ENCODE results near the gene ZBTB42.

Gene ZBTB42

GRCh38 chr14:104820669-104821228 lies 19.8 kb downstream of the ZBTB42 start:
- ChIA-PET POLR2A (interaction anchor here (1.2 to 1.7 kb wide), 2 partner anchors 52 to 68 kb away, joined by 4 to 7 read pairs; partner anchors contain the start of gene SIVA1), CTCF (interaction anchor here (0.6 to 1.1 kb wide), 3 partner anchors 46 to 54 kb away, joined by 3 read pairs; no protein-coding TSS in a partner anchor)
- H3K9me3 ChIP-seq (ENCODE audit: control insufficient read depth, insufficient read depth, low read depth, low read length), result no peaks in the 10 kb centered on the region
- H3K4me1 ChIP-seq (ENCODE audit: control insufficient read depth, insufficient read depth, low read length), result peaks cover 3% of the 10 kb centered on the region; the same call in 1 of the 2 replicates
- no peak overlapping the region for H3K27ac ChIP-seq (ENCODE audit: extremely low read depth, low read depth, low read length)
- H3K4me3 ChIP-seq (ENCODE audit: low read depth, low read length), result no peak overlapping the region
- peaks cover 0 to 8% of the 10 kb centered on the region in 2 experiments; a peak in 1 of 3 replicates for H3K36me3 ChIP-seq (ENCODE audit: control insufficient read depth in 2 of 2, insufficient read depth in 1 of 2, low read length in 2 of 2)
- no peak for TF ChIP-seq ZBTB48 (tag by site-specific recombination; IDR thresholded peaks at IDR 0.05)
- no peak for TF ChIP-seq ZNF530 (tag by site-specific recombination; IDR thresholded peaks at IDR 0.05; ENCODE audit: low read depth)
- TF ChIP-seq ZNF571 (tag by site-specific recombination; IDR thresholded peaks at IDR 0.05), result no peak
- 0 out of 2 replicates have a peak, but pooled peaks have one; percentile 25 for TF ChIP-seq ZSCAN30 (tag by site-specific recombination; IDR thresholded peaks at IDR 0.05)
- TF ChIP-seq PRDM6 (tag by site-specific recombination; IDR thresholded peaks at IDR 0.05), result no peak
- TF ChIP-seq ZNF548 (tag by site-specific recombination; IDR thresholded peaks at IDR 0.05), result peak; percentile 83
- TF ChIP-seq ZNF341 (tag by site-specific recombination; IDR thresholded peaks at IDR 0.05; ENCODE audit: low read depth), result peak; percentile 99
- TF ChIP-seq ZNF561 (tag by site-specific recombination; IDR thresholded peaks at IDR 0.05; ENCODE audit: borderline replicate concordance), result 0 out of 2 replicates have a peak, but pooled peaks have one; percentile 56
- TF ChIP-seq ZNF600 (tag by site-specific recombination; IDR thresholded peaks at IDR 0.05), result peak; percentile 45
- peak; percentile 64 for TF ChIP-seq IKZF3 (tag by site-specific recombination; IDR thresholded peaks at IDR 0.05)
- peak; percentile 85 for TF ChIP-seq ZBTB8A (tag by site-specific recombination; IDR thresholded peaks at IDR 0.05)
- no peak for TF ChIP-seq MEIS1 (CRISPR knock-in tag; IDR thresholded peaks at IDR 0.05; ENCODE audit: borderline replicate concordance)
- peak; percentile 66 for TF ChIP-seq EGR2 (tag by site-specific recombination; IDR thresholded peaks at IDR 0.05; ENCODE audit: low read depth)
- peak; percentile 14; the same call in 1 of the 2 replicates for TF ChIP-seq GLIS2 (tag by site-specific recombination; IDR thresholded peaks at IDR 0.05)
- no peak for TF ChIP-seq ZNF639 (tag by site-specific recombination; IDR thresholded peaks at IDR 0.05)
- peak; percentile 32; the same call in 1 of the 2 replicates for TF ChIP-seq ZNF335 (tag by site-specific recombination; conservative IDR thresholded peaks at IDR 0.05)
- peak; percentile 33; the same call in 1 of the 2 replicates for TF ChIP-seq KLF17 (tag by site-specific recombination; IDR thresholded peaks at IDR 0.05)
- TF ChIP-seq ZNF354C (tag by site-specific recombination; IDR thresholded peaks at IDR 0.05; ENCODE audit: borderline replicate concordance, low read depth), result no peak
- peak; percentile 25 for TF ChIP-seq ZBTB26 (tag by site-specific recombination; optimal IDR thresholded peaks at IDR 0.05)
- TF ChIP-seq ZFHX2 (tag by site-specific recombination; conservative IDR thresholded peaks at IDR 0.05), result peak; percentile 66
- peak; percentile 86 for TF ChIP-seq ZIC2 (tag by site-specific recombination; IDR thresholded peaks at IDR 0.05)

Measured in HEK293 (cell line).